H54 (cell line): Measurements from ENCODE around the gene POLRMT.

Experiments
- DNase-seq: peaks from one replicate; pipeline ENCODE4 v3.0.0; 2011; ENCODE audit warnings: low spot score, mixed read lengths; ENCODE audit not compliant: insufficient read length
- FAIRE-seq: peaks from 3 replicates; lab custom pipeline; 2011; peaks lifted over from hg19 to GRCh38; lab: Jason Lieb, UNC
- POLR2A ChIP-seq: IDR thresholded peaks from 2 replicates; pipeline ENCODE4 v1.6.1; 2011; ENCODE audit warnings: low read depth, mild to moderate bottlenecking, low read length

The POLRMT gene

DNA sequence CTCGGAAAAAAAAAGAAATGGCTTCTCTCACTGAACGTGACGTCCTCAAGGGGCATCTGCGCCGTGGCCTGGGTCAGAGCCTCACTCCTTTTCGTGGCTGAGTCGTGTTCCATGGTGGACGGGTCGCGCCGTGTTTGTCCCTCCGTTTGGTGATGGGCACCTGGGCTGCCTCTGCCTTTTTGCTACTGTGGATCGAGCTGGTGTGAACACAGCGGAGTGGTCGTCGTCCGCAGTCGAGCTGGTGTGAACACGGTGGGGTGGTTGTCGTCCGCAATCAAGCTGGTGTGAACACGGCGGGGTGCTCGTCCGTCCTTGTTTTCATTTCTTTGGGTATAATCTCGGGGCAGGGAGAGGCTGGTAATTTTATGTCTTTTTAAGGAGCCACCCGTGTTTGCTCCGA, 32.0 kb downstream of the POLRMT start:
- no peak for TF ChIP-seq POLR2A
- DNase-seq (no peak), FAIRE-seq (no peak)

DNA sequence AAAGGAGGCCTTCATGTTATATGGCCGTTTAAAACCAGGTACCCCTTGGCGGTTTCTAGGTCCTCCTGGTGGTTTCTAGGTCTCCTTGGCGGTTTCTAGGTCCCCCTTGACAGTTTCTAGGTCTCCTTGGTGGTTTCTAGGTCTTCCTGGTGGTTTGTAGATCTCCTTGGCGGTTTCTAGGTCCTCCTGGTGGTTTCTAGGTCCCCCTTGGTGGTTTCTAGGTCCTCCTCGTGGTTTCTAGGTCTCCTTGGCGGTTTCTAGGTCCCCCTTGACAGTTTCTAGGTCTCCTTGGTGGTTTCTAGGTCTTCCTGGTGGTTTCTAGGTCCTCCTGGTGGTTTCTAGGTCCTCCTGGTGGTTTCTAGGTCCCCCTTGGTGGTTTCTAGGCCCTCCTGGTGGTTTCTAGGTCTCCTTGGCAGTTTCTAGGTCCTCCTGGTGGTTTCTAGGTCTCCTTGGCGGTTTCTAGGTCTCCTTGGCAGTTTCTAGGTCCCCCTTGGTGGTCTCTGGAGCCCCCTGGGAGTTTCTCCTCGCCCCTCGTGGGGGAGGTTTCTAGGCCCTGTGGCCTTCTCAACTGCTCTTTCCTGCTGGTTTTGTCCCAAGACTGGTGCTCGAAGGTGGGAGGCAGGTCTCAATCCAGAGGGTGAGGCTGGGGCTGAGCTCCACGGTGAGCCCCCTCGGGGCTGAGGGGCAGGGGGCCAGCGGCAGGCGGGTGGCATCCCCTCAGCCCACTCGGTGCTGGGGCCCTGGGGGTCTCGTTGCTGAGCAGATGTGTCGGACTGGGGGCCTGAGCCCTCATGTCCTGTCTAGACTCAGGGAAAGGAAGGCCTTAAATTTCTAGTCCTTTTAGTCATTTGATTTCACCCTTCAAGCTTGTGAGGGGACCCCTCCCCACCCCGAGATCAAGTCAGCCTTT, 35.7 kb downstream of the POLRMT start:
- FAIRE-seq (no peak), DNase-seq (no peak)
- no peak for TF ChIP-seq POLR2A

DNA sequence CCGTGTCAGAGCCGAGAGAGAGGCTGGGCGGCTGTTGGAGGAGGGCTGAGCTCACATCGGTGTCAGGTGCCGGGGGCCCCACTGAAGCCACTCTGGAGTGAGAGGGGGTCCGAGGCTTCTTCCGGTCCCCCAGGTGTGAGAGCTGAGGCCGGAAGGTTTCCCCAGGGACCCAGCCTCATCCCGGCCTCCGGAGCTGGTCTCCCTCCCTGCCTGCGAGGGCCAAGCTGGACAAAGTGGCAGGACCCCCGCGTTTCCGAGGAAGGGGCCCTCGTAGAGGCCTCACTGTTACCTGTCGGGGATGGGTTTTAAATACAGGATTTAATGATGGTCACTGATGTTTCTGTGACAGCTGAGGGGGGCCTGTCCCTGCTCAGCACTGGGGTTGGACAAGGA, 37.1 kb downstream of the POLRMT start:
- no peak for DNase-seq
- no peak for FAIRE-seq
- TF ChIP-seq POLR2A, result no peak

DNA sequence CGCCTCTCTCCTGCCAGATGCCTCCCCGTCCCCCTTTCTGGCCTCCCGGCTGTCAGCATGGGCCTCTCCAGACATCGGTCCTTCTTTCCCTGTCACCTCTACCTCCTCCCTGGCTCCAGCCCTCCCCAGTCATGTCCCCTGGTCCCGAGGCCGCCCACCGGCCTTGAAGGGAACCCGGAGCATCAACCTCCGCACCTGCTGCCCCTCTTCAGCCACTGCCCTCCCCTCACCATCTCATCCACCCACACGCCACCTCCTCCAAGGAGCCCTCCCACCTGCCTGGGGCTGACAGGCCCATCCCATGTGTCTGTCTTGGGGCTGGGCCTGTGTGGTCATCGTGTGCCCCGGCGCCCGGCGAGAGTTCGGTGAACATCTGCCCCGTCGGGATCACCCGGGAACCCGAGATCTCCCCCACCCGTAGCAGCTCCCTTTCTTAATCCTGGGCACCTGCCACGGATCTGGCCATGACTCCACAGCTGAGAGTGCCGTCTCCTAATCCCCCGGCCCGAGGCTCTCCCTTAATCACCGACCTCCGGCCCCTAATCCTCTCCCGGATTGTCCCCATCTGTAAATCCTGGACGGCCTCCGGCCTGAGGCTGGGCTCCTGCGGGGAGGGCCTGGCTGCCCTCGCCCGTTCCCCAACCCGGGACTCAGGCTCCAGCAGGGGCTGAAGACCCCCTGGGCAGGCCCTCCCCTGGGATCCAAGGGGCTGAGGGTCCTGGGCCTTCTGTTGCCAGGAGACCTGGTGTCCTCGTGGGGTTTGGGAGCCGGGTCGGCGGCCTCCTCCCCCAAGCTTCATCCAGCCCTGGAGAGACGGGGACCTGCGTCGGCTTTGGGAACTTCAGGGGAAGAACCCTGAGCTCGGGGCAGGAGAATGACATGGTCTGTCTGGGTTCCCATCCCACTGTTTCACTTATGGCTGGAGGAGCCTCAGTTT, 37.7 kb downstream of the POLRMT start:
- no peak for FAIRE-seq
- no peak for TF ChIP-seq POLR2A
- DNase-seq, result no peak

DNA sequence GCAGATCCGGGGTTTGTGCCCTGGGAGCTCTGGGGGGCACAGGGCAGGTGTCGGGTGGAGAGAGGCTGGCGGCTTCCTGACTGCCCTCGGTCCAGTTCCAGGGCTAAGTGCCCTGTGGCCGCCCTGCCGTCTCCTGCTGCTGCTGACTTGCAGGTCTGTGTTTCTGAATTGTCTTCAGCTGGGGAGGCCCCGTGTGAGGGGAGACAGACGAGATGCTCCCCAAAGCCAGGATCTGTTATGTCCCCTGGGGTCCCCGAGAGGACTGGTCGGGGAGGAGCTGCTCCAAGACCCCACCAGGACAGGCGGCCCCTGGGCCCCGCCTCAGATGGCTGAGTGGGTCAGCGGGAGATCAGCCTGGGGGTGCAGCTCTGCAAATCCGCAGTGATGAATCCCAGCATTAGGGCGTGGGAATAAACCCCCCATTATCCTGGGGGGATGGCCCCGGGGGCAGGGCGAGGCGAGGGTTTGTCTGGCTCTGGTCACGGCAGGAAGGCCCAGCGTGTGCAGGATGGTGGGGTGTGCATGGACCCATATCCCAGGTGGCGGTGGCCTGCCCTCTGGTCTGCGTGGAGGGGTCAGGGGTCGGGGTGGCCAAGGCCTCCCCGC, 39.0 kb downstream of the POLRMT start:
- DNase-seq (no peak), FAIRE-seq (no peak)
- no peak for TF ChIP-seq POLR2A

DNA sequence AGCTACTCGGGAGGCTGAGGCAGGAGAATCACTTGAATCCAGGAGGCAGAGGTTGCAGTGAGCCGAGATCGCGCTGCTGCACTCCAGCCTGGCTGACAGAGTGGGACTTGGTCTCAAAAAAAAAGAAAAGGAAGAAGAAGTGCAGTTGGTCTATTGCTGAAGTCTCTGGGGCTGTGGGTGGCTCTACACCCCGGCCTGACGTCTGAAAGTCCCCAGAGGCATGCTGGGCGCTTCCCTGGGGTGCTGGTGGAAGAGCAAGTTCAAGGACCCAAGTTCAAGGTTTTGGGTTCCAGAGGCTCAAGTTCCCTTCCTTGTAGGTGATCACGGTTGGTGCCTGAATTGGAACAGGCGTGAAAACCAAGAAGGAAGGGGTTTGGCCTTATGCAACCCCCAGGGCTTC, 39.8 kb downstream of the POLRMT start:
- DNase-seq, result no peak
- no peak for FAIRE-seq

DNA sequence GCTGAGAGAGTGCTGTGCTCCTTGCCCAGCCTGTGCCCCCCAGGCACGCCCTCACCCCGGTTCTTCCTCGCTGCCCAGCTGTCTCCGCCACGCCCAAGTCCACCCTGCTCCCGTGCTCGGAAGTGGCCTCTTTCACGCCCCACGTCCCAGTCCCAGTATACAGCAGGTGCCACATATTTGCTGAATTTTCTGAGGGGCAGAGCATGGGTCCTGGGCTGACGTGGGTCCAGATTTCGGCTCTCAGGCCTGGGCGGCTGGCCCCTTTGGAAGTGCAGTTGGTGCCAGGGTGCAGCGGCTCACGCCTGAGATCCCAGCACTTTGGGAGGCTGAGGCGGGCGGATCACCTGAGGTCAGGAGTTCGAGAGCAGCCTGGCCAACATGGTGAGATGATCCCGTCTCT, 40.3 kb downstream of the POLRMT start:
- no peak for DNase-seq
- TF ChIP-seq POLR2A, result no peak
- no peak for FAIRE-seq

More for the DNA sequence above, 39.8 kb downstream of the POLRMT start:
- TF ChIP-seq POLR2A, result no peak

DNA sequence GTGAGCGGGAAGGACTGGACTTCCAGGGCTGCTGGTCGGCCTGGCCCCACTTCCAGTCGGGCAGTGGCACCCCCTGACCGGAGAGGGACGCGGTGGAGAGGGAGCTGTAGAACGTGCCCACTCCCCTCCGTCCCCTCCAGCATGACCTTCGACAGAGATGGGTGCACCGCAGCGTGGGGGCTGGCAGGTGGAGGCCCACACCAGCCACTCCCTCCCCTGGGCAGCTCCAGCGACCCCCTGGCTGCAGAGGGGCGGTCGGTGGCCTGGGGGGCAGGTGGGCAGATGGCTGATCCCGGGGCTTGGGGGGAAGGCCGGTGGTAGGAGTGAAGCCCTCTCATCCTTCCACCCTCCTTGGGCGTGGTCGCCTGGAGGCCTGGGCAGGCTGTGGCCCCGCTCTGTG, 41.2 kb downstream of the POLRMT start:
- DNase-seq, result no peak
- FAIRE-seq, result no peak
- TF ChIP-seq POLR2A, result no peak

DNA sequence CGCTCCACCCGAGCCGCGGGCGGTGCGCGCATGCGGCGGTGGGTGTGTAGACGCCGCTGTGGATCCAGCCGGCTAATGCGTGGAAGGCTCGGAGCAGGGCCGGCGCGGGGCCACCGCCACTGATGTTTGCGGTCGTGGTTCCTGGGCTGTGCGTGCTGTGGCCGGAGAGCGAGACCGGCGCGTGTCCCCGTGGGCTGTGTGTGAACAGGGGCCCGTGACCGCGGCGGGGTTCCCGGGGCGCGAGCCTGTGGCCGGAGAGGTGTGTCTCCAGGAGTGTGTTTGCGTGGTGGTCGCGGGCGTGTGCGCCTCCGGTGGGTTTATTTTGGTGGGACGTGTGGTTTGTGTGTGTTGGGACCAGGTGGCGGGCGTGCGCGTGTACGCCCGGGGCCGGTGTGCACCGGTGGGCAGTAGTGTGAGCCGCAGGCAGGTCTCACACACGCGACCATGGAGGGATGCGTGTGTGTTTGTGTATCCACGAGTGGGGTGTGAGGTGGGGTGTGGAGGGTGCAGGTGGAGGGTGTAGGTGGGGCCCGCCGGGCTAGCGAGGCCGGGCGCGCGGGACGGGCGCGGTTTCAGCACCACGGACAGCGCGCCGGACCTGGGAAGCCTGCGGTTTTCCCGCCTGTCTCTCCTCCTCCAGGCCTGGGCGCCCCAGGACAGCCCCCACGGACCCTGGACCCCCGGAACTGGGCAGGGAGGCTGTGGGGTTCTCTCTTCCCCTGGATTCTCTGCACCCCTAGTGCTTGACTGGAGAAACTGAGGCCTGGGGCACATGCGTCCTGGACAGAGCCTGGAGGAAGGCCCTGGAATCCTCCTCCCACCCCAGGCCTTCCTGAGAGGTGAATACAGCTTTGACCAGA, 42.0 kb downstream of the POLRMT start:
- FAIRE-seq, result no peak
- TF ChIP-seq POLR2A, result no peak
- no peak for DNase-seq

DNA sequence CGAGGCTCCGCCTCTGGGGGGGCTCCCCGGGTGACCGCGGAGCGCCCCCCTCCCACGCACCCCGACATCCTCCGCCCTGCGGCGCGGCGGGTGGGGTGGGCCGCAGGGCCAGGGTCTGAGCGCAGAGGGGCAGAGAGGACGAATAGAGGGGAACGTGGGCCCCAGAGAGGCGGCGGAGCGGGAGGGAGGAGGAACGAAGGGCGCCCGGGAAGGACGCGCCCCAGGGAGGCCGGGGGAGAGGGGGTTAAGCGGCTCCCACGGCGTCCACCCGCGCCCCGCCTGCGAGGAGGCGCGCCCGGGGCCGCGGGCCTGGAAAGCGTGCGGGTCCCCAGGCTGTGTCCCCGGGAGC, 42.6 kb downstream of the POLRMT start:
- no peak for TF ChIP-seq POLR2A
- no peak for DNase-seq
- no peak for FAIRE-seq

DNA sequence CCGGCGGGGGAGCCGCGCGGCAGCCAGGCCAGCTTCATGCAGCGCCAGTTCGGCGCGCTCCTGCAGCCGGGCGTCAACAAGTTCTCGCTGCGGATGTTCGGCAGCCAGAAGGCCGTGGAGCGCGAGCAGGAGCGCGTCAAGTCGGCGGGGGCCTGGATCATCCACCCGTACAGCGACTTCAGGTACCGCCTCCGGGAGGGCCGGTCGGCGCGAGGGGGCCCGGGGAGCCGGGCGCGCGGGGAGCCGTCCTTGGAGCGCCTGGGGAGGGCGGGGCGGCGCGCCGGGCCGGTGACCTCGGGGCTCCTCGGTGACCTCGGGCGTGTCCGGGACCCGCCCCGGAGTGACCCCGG, 43.0 kb downstream of the POLRMT start:
- DNase-seq (no peak), FAIRE-seq (no peak)
- no peak for TF ChIP-seq POLR2A

DNA sequence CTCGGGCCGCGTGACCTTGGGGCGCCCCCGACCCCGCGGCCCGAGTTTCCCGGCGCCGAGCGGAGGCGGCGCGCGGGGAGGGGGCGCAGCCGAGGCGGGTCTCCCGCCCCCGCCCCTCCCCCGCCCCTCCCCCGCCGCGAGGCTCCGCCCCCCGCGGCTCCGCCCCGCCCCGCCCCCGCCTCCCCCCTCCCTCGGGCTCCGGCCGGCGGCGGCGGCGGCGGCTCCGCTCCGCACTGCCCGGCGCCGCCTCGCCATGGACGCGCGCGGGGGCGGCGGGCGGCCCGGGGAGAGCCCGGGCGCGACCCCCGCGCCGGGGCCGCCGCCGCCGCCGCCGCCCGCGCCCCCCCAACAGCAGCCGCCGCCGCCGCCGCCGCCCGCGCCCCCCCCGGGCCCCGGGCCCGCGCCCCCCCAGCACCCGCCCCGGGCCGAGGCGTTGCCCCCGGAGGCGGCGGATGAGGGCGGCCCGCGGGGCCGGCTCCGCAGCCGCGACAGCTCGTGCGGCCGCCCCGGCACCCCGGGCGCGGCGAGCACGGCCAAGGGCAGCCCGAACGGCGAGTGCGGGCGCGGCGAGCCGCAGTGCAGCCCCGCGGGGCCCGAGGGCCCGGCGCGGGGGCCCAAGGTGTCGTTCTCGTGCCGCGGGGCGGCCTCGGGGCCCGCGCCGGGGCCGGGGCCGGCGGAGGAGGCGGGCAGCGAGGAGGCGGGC, 43.5 kb downstream of the POLRMT start, which contains the start of gene HCN2:
Gene HCN2 (plus strand): TSS at position 189 of the 703 bp plus-strand sequence. CDS start 65 bp downstream, at position 254.
- no peak for TF ChIP-seq POLR2A
- FAIRE-seq, result no peak
- no peak for DNase-seq
